WI38 (cell line): ENCODE data around the gene CDH2.
A peak's percentile ranks its signal among the peaks of the same experiment; 100 is the strongest.

Source experiments
- H3K4me3 ChIP-seq: 2 replicates; pipeline ENCODE4 v1.5.1; 2011; ENCODE audit warnings: low read depth, mild to moderate bottlenecking, control low read depth, low read length
- TF ChIP-seq, protein P1 (sequence below): IDR thresholded peaks from 2 replicates; pipeline ENCODE4 v1.5.1; 2012; ENCODE audit warnings: low read depth, mild to moderate bottlenecking, control low read depth, low read length

CDH2 gene

DNA sequence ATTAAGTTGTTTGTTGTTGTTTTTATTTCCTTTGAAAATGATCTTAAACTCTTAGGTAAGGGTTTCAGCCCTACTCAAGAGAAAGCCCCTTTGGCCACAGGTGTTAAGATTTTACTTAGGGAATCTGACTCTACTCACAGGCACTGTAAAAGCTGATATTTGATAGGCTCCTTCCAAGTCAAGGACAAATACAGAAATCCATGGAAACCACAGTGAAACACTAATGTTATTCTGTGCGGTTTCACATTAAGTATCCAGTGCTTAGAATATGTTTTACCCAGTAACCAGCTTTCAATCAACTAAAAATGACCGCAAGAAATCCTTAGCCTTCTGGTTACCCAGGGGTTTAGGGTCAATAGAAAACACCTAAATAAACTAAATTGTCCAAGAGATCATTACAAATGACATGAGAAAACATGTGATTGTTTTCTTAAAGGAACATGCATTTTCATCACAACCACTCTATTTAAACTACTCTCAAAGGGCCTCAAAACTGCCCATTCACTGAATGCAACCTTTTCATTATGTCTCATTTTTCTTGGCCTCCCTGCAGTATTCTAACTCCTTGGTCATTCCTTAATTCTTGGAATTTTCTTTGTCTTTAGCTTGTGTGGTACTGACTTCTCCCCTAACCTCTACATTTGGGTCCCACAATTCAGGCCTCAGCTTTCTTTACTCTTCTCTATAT lies 56.0 kb downstream of the CDH2 start:
- TF ChIP-seq, protein P1, sequence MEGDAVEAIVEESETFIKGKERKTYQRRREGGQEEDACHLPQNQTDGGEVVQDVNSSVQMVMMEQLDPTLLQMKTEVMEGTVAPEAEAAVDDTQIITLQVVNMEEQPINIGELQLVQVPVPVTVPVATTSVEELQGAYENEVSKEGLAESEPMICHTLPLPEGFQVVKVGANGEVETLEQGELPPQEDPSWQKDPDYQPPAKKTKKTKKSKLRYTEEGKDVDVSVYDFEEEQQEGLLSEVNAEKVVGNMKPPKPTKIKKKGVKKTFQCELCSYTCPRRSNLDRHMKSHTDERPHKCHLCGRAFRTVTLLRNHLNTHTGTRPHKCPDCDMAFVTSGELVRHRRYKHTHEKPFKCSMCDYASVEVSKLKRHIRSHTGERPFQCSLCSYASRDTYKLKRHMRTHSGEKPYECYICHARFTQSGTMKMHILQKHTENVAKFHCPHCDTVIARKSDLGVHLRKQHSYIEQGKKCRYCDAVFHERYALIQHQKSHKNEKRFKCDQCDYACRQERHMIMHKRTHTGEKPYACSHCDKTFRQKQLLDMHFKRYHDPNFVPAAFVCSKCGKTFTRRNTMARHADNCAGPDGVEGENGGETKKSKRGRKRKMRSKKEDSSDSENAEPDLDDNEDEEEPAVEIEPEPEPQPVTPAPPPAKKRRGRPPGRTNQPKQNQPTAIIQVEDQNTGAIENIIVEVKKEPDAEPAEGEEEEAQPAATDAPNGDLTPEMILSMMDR: no peak
- no peak overlapping the region for H3K4me3 ChIP-seq

DNA sequence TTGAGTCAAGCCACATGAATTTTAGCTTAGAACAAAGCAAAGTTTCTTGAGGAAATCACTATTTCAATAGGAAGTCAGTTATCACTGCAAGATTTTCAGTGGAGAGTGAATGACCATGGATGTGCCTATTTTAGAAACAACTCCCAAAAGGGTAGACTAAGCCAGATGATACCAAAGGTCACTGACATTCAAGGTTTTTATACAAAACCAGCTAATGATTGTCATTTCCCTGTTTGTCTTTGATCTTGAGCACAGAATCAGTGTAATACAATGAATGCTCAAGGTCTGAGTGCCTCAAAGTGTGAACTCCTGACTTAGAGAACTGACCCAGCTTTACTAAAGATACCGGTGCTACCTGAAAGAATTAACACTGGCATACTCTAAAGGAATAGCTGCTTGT lies 60.5 kb downstream of the CDH2 start:
- TF ChIP-seq, protein P1: no peak
- H3K4me3 ChIP-seq: no peak overlapping the region

DNA sequence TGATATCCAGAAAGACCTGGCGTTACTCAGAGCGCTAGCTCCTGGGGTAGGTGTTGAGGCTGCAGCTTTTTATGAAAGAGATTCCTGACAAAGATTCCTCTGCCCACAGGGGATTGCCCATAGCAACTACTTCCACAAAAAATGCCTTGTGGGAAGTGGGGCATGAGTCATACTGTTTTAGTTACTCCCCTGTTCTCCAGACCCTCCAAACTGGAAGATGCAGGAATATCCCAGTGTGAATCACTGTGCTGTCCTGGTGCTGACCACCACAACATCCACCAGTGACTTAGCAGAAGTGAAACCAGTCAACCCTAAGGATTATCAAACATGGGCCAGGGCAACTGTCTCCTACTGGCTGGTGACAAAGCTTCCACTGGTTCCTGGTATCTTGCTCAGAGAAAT lies 61.8 kb downstream of the CDH2 start:
- peak overlapping the region; percentile 34 for H3K4me3 ChIP-seq

DNA sequence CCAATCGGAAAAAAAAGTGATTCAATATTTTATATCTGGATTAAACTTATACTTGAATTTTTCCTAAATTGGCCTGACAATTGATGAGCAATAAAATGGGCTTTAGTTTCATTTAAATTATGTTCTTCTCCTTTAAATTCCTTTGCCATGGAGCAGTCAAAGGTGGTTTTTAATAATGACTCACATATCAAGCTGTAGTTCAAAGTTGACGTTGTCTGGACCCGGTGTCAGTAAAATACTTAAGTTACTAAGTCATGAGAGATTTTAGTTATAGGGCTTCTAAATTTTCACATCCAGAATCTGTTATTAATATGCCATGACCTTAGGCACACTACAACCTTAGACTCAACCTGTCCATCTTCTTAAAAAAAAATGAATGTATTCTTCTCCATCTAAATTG lies 62.5 kb downstream of the CDH2 start:
- TF ChIP-seq, protein P1: no peak
- peak overlapping the region; percentile 34; the same call in 1 of the 2 replicates for H3K4me3 ChIP-seq

More for the DNA sequence above, 61.8 kb downstream of the CDH2 start:
- TF ChIP-seq, protein P1: no peak

DNA sequence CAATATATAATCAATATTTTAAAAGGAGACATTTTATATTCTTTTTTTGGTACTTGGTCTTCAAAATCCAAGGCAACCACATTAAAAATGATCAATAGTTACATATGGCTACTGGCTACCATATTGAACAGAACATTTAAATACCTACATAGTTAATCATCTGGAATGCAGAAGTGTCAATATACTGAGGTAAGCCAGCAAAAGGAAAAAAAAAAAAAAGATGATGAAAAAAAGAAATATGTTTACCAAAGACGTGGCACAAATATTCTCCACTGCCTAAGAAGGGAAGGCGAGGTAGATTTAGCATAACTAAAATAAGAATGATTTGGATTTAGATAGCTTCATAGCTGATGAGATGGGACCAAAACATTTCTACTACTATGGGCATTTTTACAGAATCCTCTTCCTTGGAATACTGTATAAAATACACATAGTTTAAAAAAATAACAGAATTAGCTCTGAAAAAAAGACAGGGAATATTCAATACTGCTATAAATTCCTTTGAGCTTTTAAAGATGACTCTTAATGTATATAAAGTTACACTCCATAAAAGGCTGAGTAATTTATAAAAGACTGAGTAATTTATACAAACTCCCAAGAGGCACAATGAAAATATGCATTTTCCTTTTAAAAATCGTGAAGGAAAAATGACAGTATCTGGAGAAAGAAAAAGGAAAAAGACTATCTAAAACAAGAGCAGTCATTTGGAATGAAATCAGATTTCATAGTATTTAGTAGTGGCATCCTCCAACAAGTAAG lies 63.5 kb downstream of the CDH2 start:
- TF ChIP-seq, protein P1: no peak
- H3K4me3 ChIP-seq: no peak overlapping the region

DNA sequence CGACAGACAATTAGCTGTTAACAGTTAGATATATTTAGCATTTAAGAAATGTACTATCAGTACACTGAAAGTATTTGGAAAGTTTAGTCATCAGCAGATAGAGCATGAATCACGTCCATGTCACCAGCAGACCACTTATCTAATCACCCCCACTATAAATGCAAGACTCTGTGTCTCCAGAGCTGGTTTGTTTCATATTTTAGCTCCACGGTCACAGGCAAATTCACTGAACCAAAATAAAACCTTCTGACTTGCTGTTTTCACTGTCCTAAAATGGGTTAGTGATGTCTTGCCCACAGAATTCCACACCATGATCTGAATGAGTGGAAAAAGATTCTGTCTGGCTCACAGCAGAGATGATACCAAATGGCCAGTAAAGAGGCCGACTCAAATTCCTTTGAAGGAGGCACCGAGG lies 64.9 kb downstream of the CDH2 start:
- TF ChIP-seq, protein P1: no peak

DNA sequence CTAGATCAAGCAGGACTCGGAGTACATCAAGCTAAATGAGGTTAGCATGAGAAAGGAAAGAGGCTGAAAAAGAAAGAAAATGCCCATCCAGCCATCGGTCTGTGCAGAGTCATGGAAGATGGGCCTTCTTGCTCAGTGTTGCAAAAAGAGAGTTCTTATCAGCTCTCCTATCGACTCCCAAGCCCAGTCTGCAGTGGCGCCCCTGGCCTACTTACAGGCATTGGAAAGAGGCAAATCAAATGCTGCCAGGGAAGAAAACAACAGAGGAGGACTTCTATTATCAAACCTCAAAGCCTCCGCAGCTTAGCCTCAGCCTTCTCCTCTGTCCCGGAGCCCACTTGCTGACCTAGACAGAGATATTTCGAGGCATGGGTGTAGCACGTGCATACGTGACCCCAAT lies 66.0 kb downstream of the CDH2 start:
- TF ChIP-seq, protein P1: no peak
- H3K4me3 ChIP-seq: no peak overlapping the region

More for the DNA sequence above, 64.9 kb downstream of the CDH2 start:
- peak overlapping the region; percentile 47 for H3K4me3 ChIP-seq
